ENCODE measurements around the gene BFSP1.

The BFSP1 gene

DNA sequence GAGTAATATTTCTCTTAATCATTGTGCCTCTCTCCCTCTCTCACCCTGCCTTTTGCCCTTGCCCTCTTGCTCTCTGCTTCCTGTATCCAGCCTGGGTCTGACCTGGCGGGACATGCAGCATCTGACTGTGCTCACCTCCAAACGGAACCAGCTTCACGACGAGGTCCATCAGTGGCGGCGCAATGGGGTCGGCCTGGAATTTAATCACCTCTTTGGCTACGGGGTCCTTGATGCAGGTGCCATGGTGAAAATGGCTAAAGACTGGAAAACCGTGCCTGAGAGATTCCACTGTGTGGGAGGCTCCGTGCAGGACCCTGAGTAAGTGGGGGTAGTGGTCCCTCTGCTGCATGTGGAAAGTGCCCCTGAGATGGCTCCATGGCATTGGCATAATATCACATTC lies 65.9 kb downstream of the BFSP1 start:
- Histone ChIP-seq H3K9ac (ENCODE audit: low read depth, low read length) (no peak overlapping the region), H3K4me1 (ENCODE audit: insufficient read depth, low read length) (no peaks in the 10 kb centered on the region), H3K9me3 (ENCODE audit: control insufficient read depth, insufficient read depth, low read length) (no peaks in the 10 kb centered on the region), H3K36me3 (ENCODE audit: insufficient read depth, low read length) (no peaks in the 10 kb centered on the region)

DNA sequence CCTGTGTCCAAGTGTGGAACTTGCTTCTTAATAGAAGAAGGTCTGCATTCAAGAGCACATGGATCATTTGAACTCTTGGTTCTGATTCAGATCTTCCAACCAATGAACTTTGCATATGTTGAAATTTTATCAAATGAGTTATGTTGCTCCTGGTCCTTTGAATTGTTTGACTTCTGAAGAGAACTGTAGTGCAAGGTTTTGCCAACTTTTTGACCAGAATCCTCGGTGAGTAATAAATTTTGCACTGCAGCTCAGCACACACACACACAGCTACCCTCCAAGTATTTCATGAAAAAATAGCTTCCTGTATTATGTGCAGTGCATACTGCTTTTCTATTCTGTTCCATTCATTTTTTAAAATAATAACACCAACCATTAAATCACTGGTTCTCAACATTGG lies 67.5 kb downstream of the BFSP1 start:
- Histone ChIP-seq H3K4me1 (ENCODE audit: insufficient read depth, low read length) (no peaks in the 10 kb centered on the region), H3K36me3 (ENCODE audit: insufficient read depth, low read length) (no peaks in the 10 kb centered on the region), H3K9ac (ENCODE audit: low read depth, low read length) (no peak overlapping the region), H3K9me3 (ENCODE audit: control insufficient read depth, insufficient read depth, low read length) (no peaks in the 10 kb centered on the region)

DNA sequence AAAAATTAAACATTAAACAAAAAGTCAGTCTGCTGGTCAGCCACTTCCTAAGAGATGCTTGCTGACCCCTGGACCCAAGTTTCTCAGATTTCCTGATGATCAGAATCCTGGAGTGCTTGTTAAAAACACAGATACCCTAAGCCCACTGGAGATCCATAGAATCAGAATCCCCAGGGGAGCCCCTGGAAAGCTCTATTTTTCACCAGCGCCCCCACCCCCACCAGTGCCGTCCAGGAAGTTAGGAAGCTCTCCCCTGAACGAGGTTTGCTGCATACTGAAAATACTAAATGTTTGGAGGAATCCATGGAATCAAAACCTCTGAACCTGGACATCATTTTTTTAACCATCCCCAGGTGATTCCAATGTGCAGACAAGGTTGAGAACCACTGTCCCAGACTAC lies 69.2 kb downstream of the BFSP1 start:
- H3K9me3 ChIP-seq (ENCODE audit: control insufficient read depth, insufficient read depth, low read length) = no peaks in the 10 kb centered on the region
- H3K4me1 ChIP-seq (ENCODE audit: insufficient read depth, low read length) = no peaks in the 10 kb centered on the region
- H3K9ac ChIP-seq (ENCODE audit: low read depth, low read length) = no peak overlapping the region
- no peaks in the 10 kb centered on the region for H3K36me3 ChIP-seq (ENCODE audit: insufficient read depth, low read length)

DNA sequence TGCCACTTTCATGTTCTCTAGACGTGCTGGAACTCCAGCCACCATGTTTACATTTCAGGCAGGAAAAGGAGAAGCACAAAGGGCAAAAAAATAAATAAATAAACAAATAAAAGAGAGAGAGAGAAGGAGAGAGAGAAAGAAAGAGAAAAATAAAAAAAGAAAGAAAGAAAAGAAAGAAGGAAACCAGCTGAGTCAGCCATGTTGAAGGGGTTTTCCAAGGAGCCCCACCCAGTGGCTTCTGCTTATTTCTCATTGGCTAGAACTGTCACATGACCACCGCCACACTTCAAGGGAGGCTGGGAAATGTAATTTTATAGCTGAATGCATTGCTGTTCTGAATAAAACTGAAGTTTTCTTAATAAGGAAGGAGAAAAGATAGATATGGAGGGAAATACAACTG lies 71.1 kb downstream of the BFSP1 start:
- Histone ChIP-seq H3K9ac (ENCODE audit: low read depth, low read length) (no peak overlapping the region), H3K9me3 (ENCODE audit: control insufficient read depth, insufficient read depth, low read length) (no peaks in the 10 kb centered on the region), H3K36me3 (ENCODE audit: insufficient read depth, low read length) (no peaks in the 10 kb centered on the region), H3K4me1 (ENCODE audit: insufficient read depth, low read length) (no peaks in the 10 kb centered on the region)

DNA sequence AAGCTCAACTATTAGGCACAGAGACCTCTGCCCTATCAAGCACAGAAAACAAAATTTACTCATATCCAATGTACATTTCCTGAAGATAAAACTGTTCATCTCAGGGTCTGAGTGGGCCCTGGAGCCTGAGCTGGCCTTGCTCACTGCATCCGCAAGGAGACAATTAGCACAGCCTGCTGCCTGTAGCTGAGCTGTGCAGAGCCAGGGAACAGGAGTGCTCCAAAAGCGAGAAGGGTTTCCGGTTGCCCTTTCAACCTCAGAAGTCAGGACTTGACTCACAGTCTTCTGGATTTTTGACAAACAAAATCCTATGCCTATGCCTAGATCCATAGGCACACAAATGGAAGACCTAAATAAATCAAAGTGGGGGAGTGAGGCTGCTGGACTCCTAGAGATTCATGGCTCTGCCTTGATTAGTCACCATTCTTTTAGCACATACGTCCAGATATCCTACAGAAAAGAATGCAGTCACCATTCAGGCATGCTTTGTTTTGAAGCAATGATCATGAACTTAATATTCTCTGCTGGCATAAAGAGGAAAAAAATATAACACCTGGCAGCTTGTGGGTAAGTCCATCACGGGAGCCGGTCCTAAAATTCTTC lies 73.5 kb downstream of the BFSP1 start:
- Histone ChIP-seq H3K9me3 (ENCODE audit: control insufficient read depth, insufficient read depth, low read length) (no peaks in the 10 kb centered on the region), H3K4me1 (ENCODE audit: insufficient read depth, low read length) (no peaks in the 10 kb centered on the region), H3K9ac (ENCODE audit: low read depth, low read length) (no peak overlapping the region), H3K36me3 (ENCODE audit: insufficient read depth, low read length) (no peaks in the 10 kb centered on the region)

DNA sequence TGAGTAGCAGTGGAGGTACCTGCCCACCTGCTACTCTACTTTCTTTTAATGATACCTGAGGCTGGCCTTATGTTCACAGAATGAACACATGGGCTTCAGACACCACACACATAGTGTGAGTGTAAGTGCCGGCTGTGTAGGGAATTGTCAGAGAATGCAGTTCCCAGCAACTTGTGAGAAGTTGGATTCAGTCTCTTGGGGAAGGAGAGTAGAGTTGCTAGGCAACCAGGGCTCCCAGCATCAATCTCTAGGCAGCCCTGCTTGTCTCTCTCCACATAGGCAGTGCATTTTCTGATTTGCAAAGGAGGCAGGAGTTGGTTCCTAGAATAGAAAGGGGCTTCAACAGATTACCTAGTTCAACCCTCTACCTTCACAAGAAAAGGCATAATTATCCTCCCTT lies 74.1 kb downstream of the BFSP1 start:
- H3K9ac ChIP-seq (ENCODE audit: low read depth, low read length) = no peak overlapping the region
- no peaks in the 10 kb centered on the region for H3K4me1 ChIP-seq (ENCODE audit: insufficient read depth, low read length)
- H3K9me3 ChIP-seq (ENCODE audit: control insufficient read depth, insufficient read depth, low read length) = no peaks in the 10 kb centered on the region
- H3K36me3 ChIP-seq (ENCODE audit: insufficient read depth, low read length) = no peaks in the 10 kb centered on the region

DNA sequence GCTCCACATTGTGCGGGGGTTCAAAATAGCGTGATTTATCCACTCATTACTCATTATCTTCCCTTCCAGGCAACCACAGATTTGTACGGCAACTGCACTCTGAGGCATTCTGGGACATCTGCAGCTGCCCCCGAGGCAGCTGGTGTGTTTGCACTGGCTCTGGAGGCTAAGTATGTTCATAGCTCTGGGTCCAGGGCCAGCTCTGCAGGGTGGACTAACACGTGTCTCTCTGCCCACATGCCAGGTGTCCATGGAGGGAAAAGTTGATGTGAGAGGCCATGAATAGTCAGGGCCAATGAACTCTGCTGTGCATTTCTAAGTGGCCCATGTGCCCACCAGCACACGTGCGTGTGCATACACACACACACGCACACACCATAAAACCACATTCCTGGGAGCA lies 74.9 kb downstream of the BFSP1 start:
- Histone ChIP-seq H3K36me3 (ENCODE audit: insufficient read depth, low read length) (no peaks in the 10 kb centered on the region), H3K4me1 (ENCODE audit: insufficient read depth, low read length) (no peaks in the 10 kb centered on the region), H3K9ac (ENCODE audit: low read depth, low read length) (no peak overlapping the region), H3K9me3 (ENCODE audit: control insufficient read depth, insufficient read depth, low read length) (no peaks in the 10 kb centered on the region)

DNA sequence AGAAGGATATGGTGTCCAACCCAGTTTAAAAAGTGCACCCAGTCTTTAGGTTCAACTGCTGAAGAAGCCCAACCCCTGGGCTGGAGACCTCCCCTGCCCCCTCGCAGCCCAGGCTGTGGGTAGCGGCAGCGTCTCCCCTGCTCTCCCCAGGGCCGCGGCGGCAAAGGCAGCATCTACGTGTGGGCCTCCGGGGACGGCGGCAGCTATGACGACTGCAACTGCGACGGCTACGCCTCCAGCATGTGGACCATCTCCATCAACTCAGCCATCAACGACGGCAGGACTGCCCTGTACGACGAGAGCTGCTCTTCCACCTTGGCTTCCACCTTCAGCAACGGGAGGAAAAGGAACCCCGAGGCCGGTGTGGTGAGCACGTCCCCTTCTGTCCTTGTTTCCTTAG lies 77.6 kb downstream of the BFSP1 start:
- H3K9me3 ChIP-seq (ENCODE audit: control insufficient read depth, insufficient read depth, low read length) = no peaks in the 10 kb centered on the region
- H3K4me1 ChIP-seq (ENCODE audit: insufficient read depth, low read length) = no peaks in the 10 kb centered on the region
- no peak overlapping the region for H3K9ac ChIP-seq (ENCODE audit: low read depth, low read length)
- no peaks in the 10 kb centered on the region for H3K36me3 ChIP-seq (ENCODE audit: insufficient read depth, low read length)

DNA sequence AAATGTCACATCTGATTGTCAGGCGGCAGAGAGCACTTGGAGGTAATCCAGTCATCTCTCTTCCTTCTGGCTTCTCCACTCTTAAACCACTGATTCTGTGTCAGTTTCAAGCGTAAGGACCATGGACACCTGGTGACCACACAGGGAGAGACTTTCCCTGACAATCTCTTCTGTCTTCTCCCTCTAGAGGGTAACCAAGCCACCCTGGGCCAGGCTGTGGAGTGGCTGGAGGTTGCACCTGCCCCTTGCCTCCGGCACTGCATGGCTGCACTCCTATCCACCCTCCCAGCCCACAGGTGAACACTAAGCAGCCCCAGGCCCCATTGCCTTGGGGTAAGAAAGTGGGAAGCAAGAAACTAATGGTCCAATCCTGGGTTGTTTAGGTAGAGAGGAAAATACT lies 78.7 kb downstream of the BFSP1 start:
- no peaks in the 10 kb centered on the region for H3K4me1 ChIP-seq (ENCODE audit: insufficient read depth, low read length)
- no peaks in the 10 kb centered on the region for H3K9me3 ChIP-seq (ENCODE audit: control insufficient read depth, insufficient read depth, low read length)
- no peaks in the 10 kb centered on the region for H3K36me3 ChIP-seq (ENCODE audit: insufficient read depth, low read length)
- no peak overlapping the region for H3K9ac ChIP-seq (ENCODE audit: low read depth, low read length)

DNA sequence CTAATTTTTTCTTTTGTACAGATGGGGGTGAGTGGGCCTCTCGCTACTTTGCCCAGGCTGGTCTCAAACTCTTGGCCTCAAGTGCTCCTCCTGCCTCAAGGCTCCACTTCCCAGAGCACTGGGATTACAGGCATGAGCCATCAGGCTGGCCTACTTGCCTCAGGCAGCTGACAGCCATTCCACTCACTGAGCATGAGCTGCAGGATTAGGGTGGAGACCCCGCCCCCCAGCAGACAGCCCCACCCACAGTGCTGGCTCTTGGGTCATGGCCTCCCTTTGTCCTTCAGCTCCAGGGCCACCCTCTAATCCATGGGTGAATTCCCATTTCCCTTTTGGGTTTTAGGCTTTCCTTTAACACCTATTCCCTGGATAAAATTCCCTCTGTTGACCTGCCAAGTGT lies 82.1 kb downstream of the BFSP1 start:
- Histone ChIP-seq H3K9ac (ENCODE audit: low read depth, low read length) (no peak overlapping the region), H3K36me3 (ENCODE audit: insufficient read depth, low read length) (no peaks in the 10 kb centered on the region), H3K9me3 (ENCODE audit: control insufficient read depth, insufficient read depth, low read length) (no peaks in the 10 kb centered on the region), H3K4me1 (ENCODE audit: insufficient read depth, low read length) (no peaks in the 10 kb centered on the region)

DNA sequence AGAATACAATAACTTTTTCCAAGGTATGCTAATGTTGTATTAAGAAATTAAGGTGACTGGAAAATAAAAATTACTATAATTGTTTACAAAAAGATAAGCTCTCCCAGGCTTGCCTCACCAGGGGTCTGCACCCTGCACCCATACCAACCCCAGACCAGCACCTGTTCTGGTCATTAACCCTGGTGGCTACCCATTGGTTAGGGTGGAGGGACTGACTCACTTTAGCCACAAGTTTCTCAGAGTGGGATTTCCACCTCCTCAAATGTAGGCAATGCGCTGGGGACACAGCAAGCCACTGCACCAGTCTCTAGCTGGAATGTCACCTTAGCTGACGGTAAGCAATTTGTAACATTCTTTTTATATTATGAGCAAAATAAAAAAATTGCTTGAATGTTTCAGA lies 83.1 kb downstream of the BFSP1 start:
- Histone ChIP-seq H3K36me3 (ENCODE audit: insufficient read depth, low read length) (no peaks in the 10 kb centered on the region), H3K4me1 (ENCODE audit: insufficient read depth, low read length) (no peaks in the 10 kb centered on the region), H3K9ac (ENCODE audit: low read depth, low read length) (no peak overlapping the region; the same call in 1 of the 2 replicates), H3K9me3 (ENCODE audit: control insufficient read depth, insufficient read depth, low read length) (no peaks in the 10 kb centered on the region)

DNA sequence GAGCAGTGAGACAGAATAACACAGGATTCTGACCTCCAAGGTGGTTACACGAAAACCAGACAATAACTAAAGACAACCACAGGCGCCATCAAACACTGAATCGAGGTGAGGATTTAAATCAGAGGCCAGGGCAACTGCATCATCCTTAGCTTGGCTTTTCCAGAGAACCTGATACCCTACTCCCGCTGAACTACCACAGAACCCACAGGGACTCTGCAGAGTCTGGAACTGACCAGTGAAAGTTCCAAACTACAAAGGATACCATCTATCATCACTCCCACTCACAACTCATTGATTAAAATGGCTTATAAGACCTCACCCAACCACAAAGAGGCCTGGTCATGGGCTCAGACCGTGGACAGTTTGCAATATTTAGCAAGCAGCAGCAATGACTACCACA lies 85.0 kb downstream of the BFSP1 start:
- Histone ChIP-seq H3K9ac (ENCODE audit: low read depth, low read length) (no peak overlapping the region), H3K9me3 (ENCODE audit: control insufficient read depth, insufficient read depth, low read length) (no peaks in the 10 kb centered on the region), H3K4me1 (ENCODE audit: insufficient read depth, low read length) (no peaks in the 10 kb centered on the region), H3K36me3 (ENCODE audit: insufficient read depth, low read length) (no peaks in the 10 kb centered on the region)

DNA sequence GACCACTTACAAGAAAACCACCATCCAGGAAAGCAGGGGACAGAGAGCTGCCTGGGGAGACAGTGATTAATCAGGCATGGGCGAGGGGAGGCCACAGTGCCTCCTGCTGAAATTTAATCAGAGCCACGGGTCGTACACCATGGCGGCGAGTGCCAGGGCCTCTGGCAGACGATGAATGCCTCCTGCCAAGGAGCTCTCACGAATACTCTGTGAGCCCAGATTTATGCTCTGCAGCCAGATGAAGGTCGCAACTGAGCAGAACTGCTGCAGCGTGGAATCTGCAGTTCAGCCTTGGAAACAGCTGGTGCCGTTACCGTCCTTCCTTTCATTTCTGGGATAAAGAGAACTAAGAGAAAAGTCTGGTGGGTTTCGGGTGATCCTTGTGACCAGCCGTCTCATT lies 85.6 kb downstream of the BFSP1 start:
- H3K4me1 ChIP-seq (ENCODE audit: insufficient read depth, low read length) = no peaks in the 10 kb centered on the region
- no peaks in the 10 kb centered on the region for H3K9me3 ChIP-seq (ENCODE audit: control insufficient read depth, insufficient read depth, low read length)
- no peak overlapping the region for H3K9ac ChIP-seq (ENCODE audit: low read depth, low read length)
- no peaks in the 10 kb centered on the region for H3K36me3 ChIP-seq (ENCODE audit: insufficient read depth, low read length)

DNA sequence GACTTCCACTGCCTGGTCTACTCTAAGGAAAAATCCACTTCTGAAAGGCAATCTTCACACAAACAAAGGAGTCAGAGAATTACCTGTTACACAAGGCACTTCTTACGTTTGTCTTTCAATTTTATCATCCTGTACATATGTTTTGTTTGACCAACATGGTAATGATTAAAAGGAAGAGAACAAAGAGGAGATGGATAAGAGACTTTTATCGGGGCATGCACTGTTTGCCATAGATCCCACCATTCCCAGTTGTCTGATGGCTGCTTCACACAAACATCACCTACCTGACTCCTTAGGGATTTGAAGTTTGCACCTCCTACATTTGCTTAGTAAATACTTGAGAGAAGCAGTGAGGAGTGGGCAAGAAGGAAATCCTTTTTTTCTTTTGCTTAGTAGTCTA lies 87.1 kb downstream of the BFSP1 start:
- Histone ChIP-seq H3K36me3 (ENCODE audit: insufficient read depth, low read length) (no peaks in the 10 kb centered on the region), H3K4me1 (ENCODE audit: insufficient read depth, low read length) (no peaks in the 10 kb centered on the region), H3K9ac (ENCODE audit: low read depth, low read length) (no peak overlapping the region), H3K9me3 (ENCODE audit: control insufficient read depth, insufficient read depth, low read length) (no peaks in the 10 kb centered on the region)
